Trophoblast cell (in vitro differentiated cells and primary cell): ENCODE data around the gene GGT6.
"Not testable (repeated sequence)": the region's sequence is repeated elsewhere in the genome, so short reads cannot be mapped to it uniquely, and the experiment has no call there.

Experiments
- DNase-seq, 2 donors: peaks; one replicate each; pipeline ENCODE4 v3.0.0-alpha.2; 2016
- H2AFZ ChIP-seq: 2 replicates; pipeline ENCODE4 v1.6.1; 2013; ENCODE audit warnings: low read length, moderate library complexity, mild to moderate bottlenecking; ENCODE audit not compliant: insufficient read depth, poor library complexity
- H2AK5ac ChIP-seq: 2 replicates; pipeline ENCODE4 v1.6.1; 2013; ENCODE audit warnings: mild to moderate bottlenecking, low read length
- H2BK120ac ChIP-seq: 2 replicates; pipeline ENCODE4 v1.6.1; 2013; ENCODE audit warnings: low read length, mild to moderate bottlenecking, moderate library complexity; ENCODE audit not compliant: insufficient read depth, poor library complexity
- H2BK12ac ChIP-seq: 2 replicates; pipeline ENCODE4 v1.6.1; 2013; ENCODE audit warnings: mild to moderate bottlenecking, low read length, moderate library complexity
- H2BK5ac ChIP-seq: 2 replicates; pipeline ENCODE4 v1.6.1; 2013; ENCODE audit warnings: low read length, low read depth, moderate library complexity, mild to moderate bottlenecking; ENCODE audit not compliant: poor library complexity
- H3K14ac ChIP-seq: 2 replicates; pipeline ENCODE4 v1.6.1; 2013; ENCODE audit warnings: mild to moderate bottlenecking, low read length
- H3K18ac ChIP-seq: 2 replicates; pipeline ENCODE4 v1.6.1; 2013; ENCODE audit warnings: mild to moderate bottlenecking, low read length
- H3K23ac ChIP-seq: 2 replicates; pipeline ENCODE4 v1.6.1; 2013; ENCODE audit warnings: low read length
- H3K27ac ChIP-seq: 2 replicates; pipeline ENCODE4 v1.5.1; 2013; ENCODE audit warnings: low read depth, mild to moderate bottlenecking, inconsistent platforms, low read length, moderate library complexity
- H3K27me3 ChIP-seq: 2 replicates; pipeline ENCODE4 v1.6.1; 2013; ENCODE audit warnings: inconsistent platforms, mild to moderate bottlenecking, low read length, moderate library complexity; ENCODE audit not compliant: insufficient read depth
- H3K36me3 ChIP-seq, 2 experiments: 1 replicate in 1 of 2; 2 replicates in 1 of 2; pipeline ENCODE4 v1.6.1; 2013; ENCODE audit warnings: low read length in 2 of 2, mild to moderate bottlenecking in 2 of 2, moderate library complexity in 1 of 2; ENCODE audit not compliant: insufficient read depth in 2 of 2, control insufficient read depth in 1 of 2
- H3K4ac ChIP-seq: 2 replicates; pipeline ENCODE4 v1.6.1; 2013; ENCODE audit warnings: low read depth, mild to moderate bottlenecking, low read length, moderate library complexity
- H3K4me1 ChIP-seq, 2 experiments: 1 replicate in 1 of 2; 2 replicates in 1 of 2; pipeline ENCODE4 v1.6.1; 2013; ENCODE audit warnings: low read length in 2 of 2, mild to moderate bottlenecking in 2 of 2, moderate library complexity in 1 of 2; ENCODE audit not compliant: insufficient read depth in 2 of 2, control insufficient read depth in 1 of 2
- H3K4me2 ChIP-seq: 2 replicates; pipeline ENCODE4 v1.6.1; 2013; ENCODE audit warnings: inconsistent platforms, mild to moderate bottlenecking, low read length, moderate library complexity
- H3K4me3 ChIP-seq: 2 replicates; pipeline ENCODE4 v1.5.1; 2013; ENCODE audit warnings: mild to moderate bottlenecking, low read depth, low read length, inconsistent platforms
- H3K79me1 ChIP-seq: one replicate; pipeline ENCODE4 v1.6.1; 2013; ENCODE audit warnings: low read length
- H3K79me2 ChIP-seq: 2 replicates; pipeline ENCODE4 v1.6.1; 2013; ENCODE audit warnings: low read length, mild to moderate bottlenecking; ENCODE audit not compliant: control insufficient read depth, insufficient read depth, poor library complexity
- H3K9ac ChIP-seq: 2 replicates; pipeline ENCODE4 v1.6.1; 2013; ENCODE audit warnings: mild to moderate bottlenecking, low read length
- H3K9me3 ChIP-seq: 2 replicates; pipeline ENCODE4 v1.6.1; 2013; ENCODE audit warnings: low read depth, mild to moderate bottlenecking, control low read depth, inconsistent platforms, low read length; ENCODE audit not compliant: insufficient read depth
- H4K12ac ChIP-seq: 2 replicates; pipeline ENCODE4 v1.6.1; 2013; ENCODE audit warnings: low read depth, mild to moderate bottlenecking, low read length, moderate library complexity
- H4K8ac ChIP-seq: 2 replicates; pipeline ENCODE4 v1.6.1; 2013; ENCODE audit warnings: low read depth, mild to moderate bottlenecking, low read length, moderate library complexity
- H4K91ac ChIP-seq: one replicate; pipeline ENCODE4 v1.6.1; 2013; ENCODE audit warnings: low read depth, mild to moderate bottlenecking, low read length, moderate library complexity
- WGBS: extraction: QIAGEN DNeasy Blood & Tissue Kit; methylation state at CpG from one replicate; pipeline ENCODE4 v1.1.7; 2013; ENCODE audit warnings: missing lambda C conversion rate; ENCODE audit not compliant: insufficient read length, insufficient coverage; ENCODE audit errors: extremely low coverage; 5-methylcytosine and 5-hydroxymethylcytosine counted together

GGT6 gene

DNA sequence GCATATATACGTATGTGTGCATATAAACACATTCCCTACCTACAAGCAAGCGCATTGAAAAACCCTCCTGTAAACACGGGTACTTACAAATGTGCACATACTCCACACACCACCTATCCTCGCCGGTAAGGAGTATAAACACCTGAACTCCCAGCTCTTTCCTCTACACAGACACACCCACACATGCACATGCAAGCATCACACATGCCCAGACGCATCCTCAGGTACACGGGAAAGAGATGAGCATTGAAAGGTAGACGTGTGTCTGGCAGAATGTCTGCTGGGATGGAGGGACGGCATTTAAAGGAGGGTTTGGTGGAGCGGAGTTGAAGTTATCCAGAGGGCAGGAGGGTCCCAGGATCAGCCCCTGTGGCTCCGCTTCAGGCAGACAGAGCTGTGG, 19.3 kb upstream of the GGT6 start:
- H3K36me3 ChIP-seq, result no peaks in the 10 kb centered on the region
- H3K9ac ChIP-seq, result no peak overlapping the region
- peaks cover 6% of the 10 kb centered on the region for H3K79me2 ChIP-seq
- 100% methylated on average over 3 of the region's 11 CpGs for WGBS
- no peak overlapping the region for H2BK120ac ChIP-seq
- H2BK12ac ChIP-seq, result no peak overlapping the region
- H3K9me3 ChIP-seq, result peaks cover 4% of the 10 kb centered on the region
- no peak overlapping the region for H4K8ac ChIP-seq
- H3K27ac ChIP-seq, result no peak overlapping the region
- H4K91ac ChIP-seq, result peak overlapping the region; percentile 36
- H4K12ac ChIP-seq, result no peak overlapping the region
- no peak overlapping the region for H3K18ac ChIP-seq
- H3K4ac ChIP-seq, result no peak overlapping the region
- H3K14ac ChIP-seq, result no peak overlapping the region
- no peak overlapping the region for H2AK5ac ChIP-seq
- H3K4me1 ChIP-seq, result peaks cover 33 to 44% of the 10 kb centered on the region in 2 experiments
- H2BK5ac ChIP-seq, result no peak overlapping the region
- H3K4me2 ChIP-seq, result no peak overlapping the region
- DNase-seq, result no peak
- H3K23ac ChIP-seq, result no peak overlapping the region
- no peak overlapping the region for H2AFZ ChIP-seq
- no peak overlapping the region for H3K4me3 ChIP-seq
- H3K79me1 ChIP-seq, result peaks cover 20% of the 10 kb centered on the region
- H3K27me3 ChIP-seq, result no peaks in the 10 kb centered on the region

DNA sequence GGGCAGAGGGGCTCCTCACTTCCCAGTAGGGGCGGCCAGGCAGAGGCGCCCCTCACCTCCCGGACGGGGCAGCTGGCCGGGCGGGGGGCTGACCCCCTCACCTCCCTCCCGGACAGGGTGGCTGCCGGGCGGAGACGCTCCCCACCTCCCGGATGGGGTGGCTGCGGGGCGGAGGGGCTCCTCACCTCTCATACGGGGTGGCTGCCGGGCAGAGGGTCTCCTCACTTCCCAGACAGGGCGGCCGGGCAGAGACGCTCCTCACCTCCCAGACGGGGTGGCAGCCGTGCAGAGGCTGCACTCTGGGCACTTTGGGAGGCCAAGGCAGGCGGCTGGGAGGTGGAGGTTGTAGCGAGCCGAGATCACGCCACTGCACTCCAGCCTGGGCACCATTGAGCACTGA, 18.0 kb upstream of the GGT6 start:
- not testable (repeated sequence) for H3K9me3 ChIP-seq, H3K4me2 ChIP-seq, H3K79me2 ChIP-seq, H3K14ac ChIP-seq, H2BK12ac ChIP-seq, H2BK120ac ChIP-seq, H3K4ac ChIP-seq, H3K36me3 ChIP-seq, H4K8ac ChIP-seq, H3K4me3 ChIP-seq, DNase-seq, H2BK5ac ChIP-seq, H4K91ac ChIP-seq, H3K27ac ChIP-seq, H3K9ac ChIP-seq, H3K27me3 ChIP-seq, H3K23ac ChIP-seq, H2AFZ ChIP-seq, H3K18ac ChIP-seq, H4K12ac ChIP-seq, H2AK5ac ChIP-seq
- no CpG with 5 or more reads among the region's 24 CpGs for WGBS
- Histone ChIP-seq H3K4me1 (peaks cover 35 to 43% of the 10 kb centered on the region in 2 experiments), H3K79me1 (peaks cover 13% of the 10 kb centered on the region)

DNA sequence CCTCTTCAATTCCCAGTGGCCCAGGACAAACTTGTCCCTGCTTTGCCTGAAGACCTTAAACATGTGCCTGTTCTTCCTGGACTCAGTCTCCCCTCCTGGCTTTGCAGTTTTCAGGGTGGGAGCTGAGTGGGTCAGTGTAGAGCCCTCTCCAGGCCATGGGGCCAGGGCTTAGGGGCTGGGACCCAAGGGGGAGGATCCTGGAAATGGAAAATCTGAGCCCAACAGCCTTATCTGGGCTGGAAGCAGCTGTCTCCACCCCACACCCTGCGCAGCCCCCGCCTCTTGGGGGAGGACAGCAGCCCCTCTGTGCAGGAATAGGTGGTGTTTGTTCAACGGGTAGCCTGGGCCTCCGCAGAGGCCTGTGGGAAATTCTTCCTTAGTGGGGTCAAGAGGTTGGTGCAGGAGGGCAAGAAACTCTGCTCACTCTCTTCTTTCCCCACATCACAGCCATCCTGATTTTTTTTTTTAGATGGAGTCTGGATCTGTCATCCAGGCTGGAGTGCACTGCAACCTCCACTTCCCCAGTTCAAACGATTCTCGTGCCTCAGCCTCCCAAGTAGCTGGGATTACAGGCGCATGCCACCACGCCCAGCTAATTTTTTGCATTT, 17.1 kb upstream of the GGT6 start:
- H2AK5ac ChIP-seq, result no peak overlapping the region
- H3K4me1 ChIP-seq, result peaks cover 27 to 35% of the 10 kb centered on the region in 2 experiments
- H3K79me2 ChIP-seq, result no peaks in the 10 kb centered on the region
- no CpG with 5 or more reads among the region's 8 CpGs for WGBS
- H3K4me3 ChIP-seq, result no peak overlapping the region
- H3K27me3 ChIP-seq, result no peaks in the 10 kb centered on the region
- peaks cover 5% of the 10 kb centered on the region for H3K9me3 ChIP-seq
- no peak overlapping the region for H2BK5ac ChIP-seq
- no peak overlapping the region for H4K12ac ChIP-seq
- peak overlapping the region; percentile 64 for H4K91ac ChIP-seq
- no peak overlapping the region for H4K8ac ChIP-seq
- no peak overlapping the region for H3K4ac ChIP-seq
- no peak overlapping the region for H3K9ac ChIP-seq
- no peak overlapping the region for H3K23ac ChIP-seq
- DNase-seq, result no peak
- H2BK12ac ChIP-seq, result peak overlapping the region; percentile 4
- H2AFZ ChIP-seq, result no peak overlapping the region
- H3K18ac ChIP-seq, result no peak overlapping the region
- H3K79me1 ChIP-seq, result peaks cover 13% of the 10 kb centered on the region
- H3K27ac ChIP-seq, result no peak overlapping the region
- H3K36me3 ChIP-seq, result no peaks in the 10 kb centered on the region
- H2BK120ac ChIP-seq, result peak overlapping the region; percentile 48
- no peak overlapping the region for H3K4me2 ChIP-seq
- no peak overlapping the region for H3K14ac ChIP-seq

DNA sequence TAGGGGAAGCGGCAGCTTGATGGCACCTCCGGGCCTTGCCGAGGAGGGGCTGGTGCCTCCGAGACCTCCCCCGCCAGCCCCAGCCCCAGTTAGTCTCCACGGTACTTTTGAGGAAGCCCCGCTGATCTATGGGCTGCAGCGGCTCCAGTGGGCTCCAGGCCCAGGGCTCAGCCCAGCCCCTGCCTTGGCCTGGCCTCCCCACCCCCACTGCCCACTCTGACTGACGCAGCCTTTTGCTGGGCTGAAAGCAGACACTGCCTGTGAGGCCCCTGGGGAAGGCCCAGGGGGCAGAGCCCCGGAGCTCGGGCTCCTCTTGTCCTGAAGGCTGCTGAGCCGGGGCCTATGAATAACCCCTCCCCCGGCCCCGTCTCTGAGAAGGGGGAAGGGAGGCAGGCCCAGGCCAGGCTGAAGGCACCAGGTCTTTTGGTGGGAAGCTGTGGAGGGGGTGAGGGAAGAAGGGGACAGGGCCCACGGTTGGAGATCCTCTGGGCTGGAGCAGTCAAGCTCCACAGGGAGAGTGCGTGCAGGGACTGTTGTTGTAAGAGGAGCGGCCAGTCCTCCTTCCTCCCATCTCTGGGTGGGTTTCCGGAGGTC, 16.4 kb upstream of the GGT6 start:
- no peak overlapping the region for H3K4me2 ChIP-seq
- no peak overlapping the region for H3K4ac ChIP-seq
- H3K27me3 ChIP-seq, result no peaks in the 10 kb centered on the region
- H4K8ac ChIP-seq, result peak overlapping the region; percentile 67
- no CpG with 5 or more reads among the region's 18 CpGs for WGBS
- H2BK12ac ChIP-seq, result peak overlapping the region; percentile 19
- H3K9ac ChIP-seq, result no peak overlapping the region
- H2AK5ac ChIP-seq, result peak overlapping the region; percentile 10
- peaks cover 13% of the 10 kb centered on the region for H3K79me1 ChIP-seq
- H3K4me3 ChIP-seq, result no peak overlapping the region
- peaks cover 5% of the 10 kb centered on the region for H3K9me3 ChIP-seq
- no peak overlapping the region for H4K12ac ChIP-seq
- no peaks in the 10 kb centered on the region for H3K36me3 ChIP-seq
- peak overlapping the region; percentile 48 for H2BK120ac ChIP-seq
- H3K23ac ChIP-seq, result no peak overlapping the region
- peak overlapping the region; percentile 50 for H3K14ac ChIP-seq
- H3K18ac ChIP-seq, result peak overlapping the region; percentile 34
- H2BK5ac ChIP-seq, result no peak overlapping the region
- H3K4me1 ChIP-seq, result peaks cover 22 to 28% of the 10 kb centered on the region in 2 experiments
- H2AFZ ChIP-seq, result no peak overlapping the region
- no peaks in the 10 kb centered on the region for H3K79me2 ChIP-seq
- H3K27ac ChIP-seq, result no peak overlapping the region
- no peak for DNase-seq
- peak overlapping the region; percentile 64 for H4K91ac ChIP-seq
